ENCODE results near the gene NRG2. TPM values are rescaled to one million over a fixed set of nuclear protein-coding genes. Genes with fewer than 3 reads are reported as not detected.

NRG2 gene
- total RNA-seq, 1 experiment from 2014 or later: 0.91 TPM

DNA sequence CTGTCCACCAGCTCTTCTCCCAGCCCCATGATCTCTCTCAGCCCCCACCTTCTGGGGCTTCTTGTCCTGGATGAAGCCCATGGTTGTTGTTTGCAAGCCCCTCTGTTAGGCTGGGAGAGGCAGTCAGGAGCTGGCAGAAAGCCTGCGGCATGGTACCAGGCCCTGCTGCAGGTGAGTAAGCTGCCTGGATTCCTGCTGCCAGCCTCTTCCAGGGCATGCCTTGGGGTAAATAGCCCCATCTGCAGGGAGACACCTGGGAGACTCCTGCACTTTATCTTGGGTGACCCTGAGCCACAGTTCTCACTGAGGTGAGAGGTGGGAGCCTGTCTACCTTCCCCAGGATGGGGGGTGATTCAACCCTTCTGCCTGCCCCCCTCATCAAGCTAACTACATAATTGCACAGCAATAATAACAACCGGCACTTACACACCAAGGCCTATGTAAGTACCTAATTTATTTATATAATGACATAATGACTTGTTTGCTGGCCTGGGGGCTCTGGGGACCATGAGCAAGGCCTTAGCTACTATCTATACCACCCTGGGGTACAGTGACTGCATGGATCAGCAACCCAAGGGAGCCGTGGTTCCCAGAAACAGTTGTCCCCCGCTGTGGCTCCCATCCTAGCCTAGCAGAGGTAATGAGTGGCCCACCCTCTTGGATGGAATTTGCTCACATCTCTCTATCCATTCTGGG, 131.5 kb downstream of the NRG2 start:
- Histone ChIP-seq H3K4me3 (replicated peaks in 1 of 2; ENCODE audit: low read depth in 1 of 2, low read length in 2 of 2) (no peak overlapping the region), H3K79me2 (ENCODE audit: insufficient read depth, low read length) (no peaks in the 10 kb centered on the region), H3K27ac (ENCODE audit: low read depth, low read length) (no peak overlapping the region), H4K20me1 (ENCODE audit: insufficient read depth) (no peaks in the 10 kb centered on the region), H3K36me3 (ENCODE audit: control insufficient read depth in 1 of 2, insufficient read depth in 2 of 2, low read length in 2 of 2) (no peaks in the 10 kb centered on the region), H3K27me3 (ENCODE audit: insufficient read depth, low read length) (peaks cover 8% of the 10 kb centered on the region; the same call in 1 of the 2 replicates), H2AFZ (ENCODE audit: low read depth, low read length, poor library complexity, severe bottlenecking) (no peak overlapping the region), H3K9me2 (ENCODE audit: insufficient read depth) (no peaks in the 10 kb centered on the region), H3K9me3 (ENCODE audit: control insufficient read depth in 1 of 2, insufficient read depth in 1 of 2, low read depth in 1 of 2, low read length in 2 of 2) (no peaks in the 10 kb centered on the region), H3K4me2 (ENCODE audit: low read length) (no peak overlapping the region), H3K4me1 (ENCODE audit: control insufficient read depth in 1 of 2, insufficient read depth in 2 of 2, low read length in 2 of 2) (no peaks in the 10 kb centered on the region), H3K9ac (ENCODE audit: low read length) (no peak overlapping the region)
- POLR2A ChIA-PET: no interaction called here
- no peak for DNase-seq (ENCODE audit: low read depth, low spot score)
- BruUV-seq (replicated peaks): no TSS peak
- RAD21 ChIA-PET (ENCODE audit: low non-redundant PET in 1 of 2, low total read pairs in 2 of 2, uncharacterized antibody in 2 of 2, unreplicated experiment in 2 of 2): no interaction called here
- no peak for TF ChIP-seq EGR1 (IDR thresholded peaks at IDR 0.05; ENCODE audit: low read depth)
- TF ChIP-seq ZFX (IDR thresholded peaks at IDR 0.05): no peak
- no peak for TF ChIP-seq POLR2A (IDR thresholded peaks at IDR 0.05; ENCODE audit: borderline replicate concordance, extremely low read depth, insufficient read depth, insufficient read length)
- TF ChIP-seq SRF (IDR thresholded peaks at IDR 0.05; ENCODE audit: low read depth): no peak
- TF ChIP-seq FOSL1 (IDR thresholded peaks at IDR 0.05; ENCODE audit: low read depth): no peak
- TF ChIP-seq MAX (IDR thresholded peaks at IDR 0.05): no peak
- no peak for TF ChIP-seq EZH2phosphoT487 (IDR thresholded peaks at IDR 0.05; ENCODE audit: borderline replicate concordance)
- TF ChIP-seq, protein P1, sequence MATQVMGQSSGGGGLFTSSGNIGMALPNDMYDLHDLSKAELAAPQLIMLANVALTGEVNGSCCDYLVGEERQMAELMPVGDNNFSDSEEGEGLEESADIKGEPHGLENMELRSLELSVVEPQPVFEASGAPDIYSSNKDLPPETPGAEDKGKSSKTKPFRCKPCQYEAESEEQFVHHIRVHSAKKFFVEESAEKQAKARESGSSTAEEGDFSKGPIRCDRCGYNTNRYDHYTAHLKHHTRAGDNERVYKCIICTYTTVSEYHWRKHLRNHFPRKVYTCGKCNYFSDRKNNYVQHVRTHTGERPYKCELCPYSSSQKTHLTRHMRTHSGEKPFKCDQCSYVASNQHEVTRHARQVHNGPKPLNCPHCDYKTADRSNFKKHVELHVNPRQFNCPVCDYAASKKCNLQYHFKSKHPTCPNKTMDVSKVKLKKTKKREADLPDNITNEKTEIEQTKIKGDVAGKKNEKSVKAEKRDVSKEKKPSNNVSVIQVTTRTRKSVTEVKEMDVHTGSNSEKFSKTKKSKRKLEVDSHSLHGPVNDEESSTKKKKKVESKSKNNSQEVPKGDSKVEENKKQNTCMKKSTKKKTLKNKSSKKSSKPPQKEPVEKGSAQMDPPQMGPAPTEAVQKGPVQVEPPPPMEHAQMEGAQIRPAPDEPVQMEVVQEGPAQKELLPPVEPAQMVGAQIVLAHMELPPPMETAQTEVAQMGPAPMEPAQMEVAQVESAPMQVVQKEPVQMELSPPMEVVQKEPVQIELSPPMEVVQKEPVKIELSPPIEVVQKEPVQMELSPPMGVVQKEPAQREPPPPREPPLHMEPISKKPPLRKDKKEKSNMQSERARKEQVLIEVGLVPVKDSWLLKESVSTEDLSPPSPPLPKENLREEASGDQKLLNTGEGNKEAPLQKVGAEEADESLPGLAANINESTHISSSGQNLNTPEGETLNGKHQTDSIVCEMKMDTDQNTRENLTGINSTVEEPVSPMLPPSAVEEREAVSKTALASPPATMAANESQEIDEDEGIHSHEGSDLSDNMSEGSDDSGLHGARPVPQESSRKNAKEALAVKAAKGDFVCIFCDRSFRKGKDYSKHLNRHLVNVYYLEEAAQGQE (IDR thresholded peaks at IDR 0.05; ENCODE audit: low read depth): no peak
- no peak for TF ChIP-seq RAD21 (IDR thresholded peaks at IDR 0.05; ENCODE audit: low read depth)
- TF ChIP-seq SP1 (IDR thresholded peaks at IDR 0.05; ENCODE audit: low read depth): no peak
- TF ChIP-seq TCF7L2 (IDR thresholded peaks at IDR 0.05; ENCODE audit: borderline replicate concordance, extremely low read depth, insufficient read depth, insufficient read length): no peak
- TF ChIP-seq, protein P2, sequence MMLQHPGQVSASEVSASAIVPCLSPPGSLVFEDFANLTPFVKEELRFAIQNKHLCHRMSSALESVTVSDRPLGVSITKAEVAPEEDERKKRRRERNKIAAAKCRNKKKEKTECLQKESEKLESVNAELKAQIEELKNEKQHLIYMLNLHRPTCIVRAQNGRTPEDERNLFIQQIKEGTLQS (IDR thresholded peaks at IDR 0.05): no peak
- TF ChIP-seq ZNF274 (IDR thresholded peaks at IDR 0.05; ENCODE audit: low read depth, low read length): no peak
- TF ChIP-seq YY1 (IDR thresholded peaks at IDR 0.05; ENCODE audit: extremely low read depth, insufficient replicate concordance, low read depth, low read length): no peak
- TF ChIP-seq ZBTB33 (IDR thresholded peaks at IDR 0.05; ENCODE audit: extremely low read depth, insufficient replicate concordance, low read length): no peak
- TF ChIP-seq CBX3 (IDR thresholded peaks at IDR 0.05; ENCODE audit: low read depth): no peak
- TF ChIP-seq CEBPB (IDR thresholded peaks at IDR 0.05; ENCODE audit: low read depth): no peak
- no peak for TF ChIP-seq ELF1 (IDR thresholded peaks at IDR 0.05; ENCODE audit: borderline replicate concordance, low read depth)
- no peak for TF ChIP-seq EZH2 (IDR thresholded peaks at IDR 0.05)
- no peak for TF ChIP-seq POLR2AphosphoS5 (IDR thresholded peaks at IDR 0.05; ENCODE audit: low read depth, low read length)
- intact Hi-C loops (cut with micrococcal nuclease): no loop called here
- no peak for ATAC-seq
- CTCF ChIA-PET: no interaction called here
